Aorta (tissue), 5 donors: ENCODE data around the gene PCDHB14. TPM values are rescaled to one million over a fixed set of nuclear protein-coding genes. Genes with fewer than 3 reads are reported as not detected.
"Not testable (repeated sequence)": the region's sequence is repeated elsewhere in the genome, so short reads cannot be mapped to it uniquely, and the experiment has no call there.

Experiments
- ATAC-seq: fragments of 200-7000 bp; cut with Tn5 transposase; one replicate; pipeline ENCODE4 v1.9.1; 2022; ENCODE audit warnings: moderate library complexity; ENCODE audit not compliant: low FRiP score
- DNase-seq, 2 donors: peaks; one replicate each; pipeline ENCODE4 v3.0.0-alpha.2; 2020
- H3K27ac ChIP-seq, 2 donors: one replicate each; pipeline ENCODE4 v1.5.1; 2013; ENCODE audit warnings: low read length in 2 of 2, mild to moderate bottlenecking in 2 of 2, moderate library complexity in 2 of 2, control low read depth in 1 of 2, inconsistent platforms in 1 of 2, low read depth in 1 of 2
- H3K27me3 ChIP-seq, 2 donors: one replicate each; pipeline ENCODE4 v1.6.1; 2013; ENCODE audit warnings: control low read depth in 1 of 2, low read length in 1 of 2, mild to moderate bottlenecking in 1 of 2, moderate library complexity in 1 of 2; ENCODE audit not compliant: insufficient read depth in 2 of 2, control insufficient read depth in 1 of 2
- H3K36me3 ChIP-seq, 2 donors: one replicate each; pipeline ENCODE4 v1.6.1; 2013; ENCODE audit warnings: control low read depth in 1 of 2, low read length in 1 of 2, mild to moderate bottlenecking in 1 of 2; ENCODE audit not compliant: insufficient read depth in 2 of 2, control insufficient read depth in 1 of 2
- H3K4me1 ChIP-seq, 2 donors: one replicate each; pipeline ENCODE4 v1.6.1; 2013; ENCODE audit warnings: low read length in 2 of 2, control low read depth in 1 of 2, mild to moderate bottlenecking in 1 of 2, moderate library complexity in 1 of 2; ENCODE audit not compliant: insufficient read depth in 2 of 2, control insufficient read depth in 1 of 2
- H3K4me3 ChIP-seq, 2 donors: one replicate each; pipeline ENCODE4 v1.5.1; 2013; ENCODE audit warnings: low read length in 2 of 2, control low read depth in 1 of 2, mild to moderate bottlenecking in 1 of 2
- H3K9me3 ChIP-seq: one replicate; pipeline ENCODE4 v1.6.1; 2013; ENCODE audit warnings: mild to moderate bottlenecking, low read length; ENCODE audit not compliant: control insufficient read depth
- WGBS, 2 donors: extraction: QIAGEN DNeasy Blood & Tissue Kit; methylation state at CpG; one replicate each; pipeline ENCODE4 v1.1.7; 2013; 5-methylcytosine and 5-hydroxymethylcytosine counted together
- intact Hi-C, 2 donors: fragments of 100-400 bp; cut with DNase I; formaldehyde crosslinking; loops; one replicate each; pipeline versions ENCODE4 v1.14.2 to v1.15.0; 2022
- polyA plus RNA-seq, 2 donors: library from polyadenylated mRNA; stranded (reverse); fragments of 200-250 nt; gene quantifications; one replicate each; pipeline ENCODE4 v1.2.3, GENCODE V29; 2013
- total RNA-seq, 2 donors: library from RNA; stranded (reverse); fragmentation: NEBNext Ultra II Directional; extraction: Animal tissue kit (Norgen Biotek cat#: 25700); gene quantifications; one replicate each; pipeline ENCODE4 v1.2.1, GENCODE V29; 2021
- donor health status: healthy with polysubstance abuse.
- donor health status: Bipolar disorder and iron deficiency.
- donor health status: DM: no; HTN: no; CAD: no.
- donor health status: DM: no; HTN: no; CAD: no.
- donor health status: DM: yes; HTN: yes; CAD: no.

PCDHB14 gene
- total and polyA plus RNA-seq, 4 donors, result 1.0 to 10.1 (median 6.2) TPM

- ATAC-seq, H3K27me3 ChIP-seq, H3K4me1 ChIP-seq, H3K4me3 ChIP-seq, H3K36me3 ChIP-seq, H3K27ac ChIP-seq, DNase-seq: not testable (repeated sequence)
- H3K9me3 ChIP-seq, result peaks cover 24% of the 10 kb centered on the region
- WGBS, 2 donors, result 42 to 47% methylated on average over 28 to 34 of the region's 34 CpGs
- intact Hi-C loops, result loop anchor here in 1 of 2 donors (10.0 kb wide), 1 partner anchor 77 kb away; the partner anchor contains the start of gene TAF7
Observed at GRCh38 chr5:141247434-141247833, 24.3 kb downstream of the PCDHB14 start.

- peaks cover 20% of the 10 kb centered on the region for H3K9me3 ChIP-seq
- no peaks in the 10 kb centered on the region for H3K36me3 ChIP-seq
- H3K4me3 ChIP-seq, result no peak overlapping the region
- H3K27me3 ChIP-seq, result no peaks in the 10 kb centered on the region
- DNase-seq (no peak), ATAC-seq (no peak)
- H3K27ac ChIP-seq, result no peak overlapping the region
- intact Hi-C loops, result no loop called here
- H3K4me1 ChIP-seq, result no peaks in the 10 kb centered on the region
Observed at GRCh38 chr5:141250576-141250975, 27.4 kb downstream of the PCDHB14 start.

GRCh38 chr5:141258464-141258863 is 35.3 kb downstream of the PCDHB14 start:
- H3K27me3 ChIP-seq, result no peaks in the 10 kb centered on the region
- no peak overlapping the region for H3K4me3 ChIP-seq
- no peaks in the 10 kb centered on the region for H3K36me3 ChIP-seq
- ATAC-seq (no peak), DNase-seq (no peak)
- H3K9me3 ChIP-seq, result peaks cover 13% of the 10 kb centered on the region
- no peaks in the 10 kb centered on the region for H3K4me1 ChIP-seq
- intact Hi-C loops, result no loop called here
- no peak overlapping the region for H3K27ac ChIP-seq

- intact Hi-C loops, result no loop called here
- no peak for DNase-seq
- no peaks in the 10 kb centered on the region for H3K36me3 ChIP-seq
- no peaks in the 10 kb centered on the region for H3K27me3 ChIP-seq
- no peaks in the 10 kb centered on the region for H3K4me1 ChIP-seq
- ATAC-seq, result no peak
- H3K4me3 ChIP-seq, result no peak overlapping the region
- peaks cover 12% of the 10 kb centered on the region for H3K9me3 ChIP-seq
- H3K27ac ChIP-seq, result no peak overlapping the region
Observed at GRCh38 chr5:141258948-141259347, 35.8 kb downstream of the PCDHB14 start.

DNA sequence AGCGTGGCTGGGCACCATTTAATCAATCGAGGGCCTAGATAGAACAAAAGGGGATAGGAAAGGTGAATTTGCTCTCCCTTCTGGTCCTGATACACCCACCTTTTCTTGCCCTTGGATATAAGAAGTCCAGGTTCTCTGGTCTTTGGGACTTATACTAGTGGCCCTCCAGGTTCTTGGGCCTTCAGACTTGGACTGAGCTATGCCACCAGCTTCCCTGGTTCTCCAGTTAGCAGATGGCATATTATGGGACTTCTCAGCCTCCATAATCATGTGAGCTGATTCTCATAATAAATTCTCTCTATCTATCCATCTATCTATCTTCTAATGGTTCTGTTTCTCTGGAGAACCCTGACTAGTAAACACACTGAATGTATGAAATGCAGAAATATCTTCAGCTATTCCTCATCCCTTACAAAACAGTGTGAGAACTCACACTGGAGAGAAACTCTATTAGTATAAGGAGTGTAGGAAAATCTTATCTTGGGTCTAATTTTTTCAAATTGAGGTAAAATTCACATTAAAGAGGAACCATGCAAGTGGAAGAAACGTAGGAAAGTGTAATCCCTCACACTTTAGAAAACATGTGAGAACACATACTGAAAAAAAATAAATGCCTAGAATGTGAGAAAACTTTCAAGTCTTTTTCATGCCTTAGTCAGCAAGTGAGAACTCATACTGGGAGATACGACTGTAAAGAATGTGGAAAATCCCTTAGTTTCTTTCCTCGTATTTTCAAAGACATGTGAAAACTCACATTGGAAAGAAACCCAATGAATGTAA is 37.5 kb downstream of the PCDHB14 start:
- intact Hi-C loops, result no loop called here
- H3K27me3 ChIP-seq, result no peaks in the 10 kb centered on the region
- H3K36me3 ChIP-seq, result no peaks in the 10 kb centered on the region
- H3K4me3 ChIP-seq, result peak overlapping the region in 1 of 2 donors; percentile 15
- peaks cover 13% of the 10 kb centered on the region for H3K9me3 ChIP-seq
- ATAC-seq (no peak), DNase-seq (no peak)
- no peak overlapping the region for H3K27ac ChIP-seq
- no peaks in the 10 kb centered on the region for H3K4me1 ChIP-seq
- WGBS, 2 donors, result 65 to 71% methylated on average over 5 of the region's 5 CpGs

DNA sequence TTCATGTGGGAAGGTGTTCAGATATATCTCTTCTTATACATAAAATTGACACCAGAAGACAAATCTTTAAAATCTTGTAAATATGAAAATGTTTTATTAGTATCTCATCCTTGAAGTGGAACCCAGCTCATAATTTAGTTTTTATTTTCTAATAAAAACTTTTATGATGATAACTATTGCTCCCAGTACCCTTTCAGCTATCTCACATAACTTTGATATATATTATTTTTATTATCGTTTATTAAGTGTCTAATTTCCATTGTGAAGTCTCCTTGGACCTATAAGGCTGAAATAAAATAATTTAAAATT is 38.0 kb downstream of the PCDHB14 start:
- WGBS, 2 donors, result 64 to 75% methylated on average over 1 of the region's 1 CpG
- Histone ChIP-seq H3K36me3 (no peaks in the 10 kb centered on the region), H3K27me3 (no peaks in the 10 kb centered on the region), H3K27ac (no peak overlapping the region), H3K9me3 (peaks cover 14% of the 10 kb centered on the region), H3K4me1 (no peaks in the 10 kb centered on the region), H3K4me3 (no peak overlapping the region)
- intact Hi-C loops, result no loop called here
- DNase-seq (no peak), ATAC-seq (no peak)

- Histone ChIP-seq H3K4me3 (no peak overlapping the region), H3K4me1 (no peaks in the 10 kb centered on the region), H3K36me3 (peaks cover 0 to 2% of the 10 kb centered on the region in 2 donors), H3K9me3 (peaks cover 29% of the 10 kb centered on the region), H3K27me3 (no peaks in the 10 kb centered on the region), H3K27ac (no peak overlapping the region)
- DNase-seq (no peak), ATAC-seq (no peak)
- intact Hi-C loops, result no loop called here
- 94 to 96% methylated on average over 4 of the region's 4 CpGs for WGBS, 2 donors
Observed at GRCh38 chr5:141269195-141269594, 46.1 kb downstream of the PCDHB14 start.

GRCh38 chr5:141272906-141273305 is 49.8 kb downstream of the PCDHB14 start:
- ATAC-seq (no peak), DNase-seq (no peak)
- WGBS, 2 donors, result 43 to 53% methylated on average over 3 of the region's 3 CpGs
- Histone ChIP-seq H3K4me1 (no peaks in the 10 kb centered on the region), H3K9me3 (peaks cover 29% of the 10 kb centered on the region), H3K27ac (no peak overlapping the region), H3K36me3 (peaks cover 0 to 2% of the 10 kb centered on the region in 2 donors), H3K4me3 (no peak overlapping the region), H3K27me3 (no peaks in the 10 kb centered on the region)
- intact Hi-C loops, result no loop called here
